WTC11 (cell line): ENCODE measurements around the gene C18orf32. TPM values are rescaled to one million over a fixed set of nuclear protein-coding genes. Genes with fewer than 3 reads are reported as not detected.
A peak's percentile ranks its signal among the peaks of the same experiment; 100 is the strongest.

Experiments
- ATAC-seq: fragments of 200-7000 bp; cut with Tn5 transposase; 2 replicates; pipeline ENCODE4 v1.10.0; 2021; ENCODE audit warnings: mild to moderate bottlenecking, moderate library complexity
- CTCF ChIA-PET: fragments of 300-600 bp; sonication (Branson Sonifier 250); formaldehyde crosslinking; loops from one replicate; lab custom pipeline; 2021; ENCODE audit warnings: antibody characterized with exemption; lab: Charles Lee
- POLR2A ChIA-PET: fragments of 350-600 bp; sonication (Branson Sonifier 250); formaldehyde crosslinking; loops from one replicate; lab custom pipeline; 2021; ENCODE audit warnings: antibody characterized with exemption; lab: Charles Lee
- DNase-seq: peaks from one replicate; pipeline ENCODE4 v3.0.0; 2021; ENCODE audit warnings: low spot score
- H3K27ac Mint-ChIP-seq: 2 replicates; pipeline ENCODE4 v1.8.0; 2021; ENCODE audit warnings: mixed read lengths
- H3K27me3 Mint-ChIP-seq: 2 replicates; pipeline ENCODE4 v1.8.0; 2021; ENCODE audit warnings: low read depth, mild to moderate bottlenecking, moderate library complexity, mixed read lengths
- H3K36me3 Mint-ChIP-seq: 2 replicates; pipeline ENCODE4 v1.8.0; 2021; ENCODE audit warnings: mixed read lengths
- H3K4me1 Mint-ChIP-seq: 2 replicates; pipeline ENCODE4 v1.8.0; 2022; ENCODE audit warnings: mixed read lengths
- H3K4me3 Mint-ChIP-seq: 2 replicates; pipeline ENCODE4 v1.8.0; 2021; ENCODE audit warnings: mild to moderate bottlenecking, moderate library complexity, mixed read lengths
- H3K9me3 Mint-ChIP-seq: 2 replicates; pipeline ENCODE4 v1.8.0; 2021; ENCODE audit warnings: mixed read lengths
- ATF6 ChIP-seq: sonication (generic); formaldehyde crosslinking; IDR thresholded peaks from 2 replicates; pipeline ENCODE4 v1.8.1; 2023; ENCODE audit warnings: mild to moderate bottlenecking, missing genetic modification reagents
- CREM ChIP-seq: sonication (generic); formaldehyde crosslinking; IDR thresholded peaks from 2 replicates; pipeline ENCODE4 v1.8.1; 2022; ENCODE audit warnings: mild to moderate bottlenecking, missing genetic modification reagents, moderate library complexity
- E2F4 ChIP-seq: sonication (generic); formaldehyde crosslinking; IDR thresholded peaks from 2 replicates; pipeline ENCODE4 v1.8.1; 2022; ENCODE audit warnings: low read depth, mild to moderate bottlenecking, moderate library complexity, missing genetic modification reagents, borderline replicate concordance
- FOXP1 ChIP-seq: sonication (generic); formaldehyde crosslinking; IDR thresholded peaks from 2 replicates; pipeline ENCODE4 v1.8.0; 2022; ENCODE audit warnings: missing genetic modification reagents, mild to moderate bottlenecking, moderate library complexity, borderline replicate concordance
- GRHL2 ChIP-seq: fragments of 250-450 bp; sonication (Bioruptor Pico); IDR thresholded peaks from 2 replicates; pipeline ENCODE4 v1.8.0; 2022; ENCODE audit warnings: mild to moderate bottlenecking, moderate library complexity; ENCODE audit not compliant: insufficient replicate concordance, severe bottlenecking
- JUN ChIP-seq: sonication (generic); formaldehyde crosslinking; IDR thresholded peaks from 2 replicates; pipeline ENCODE4 v1.8.0; 2023; ENCODE audit warnings: mild to moderate bottlenecking, missing genetic modification reagents
- MXD4 ChIP-seq: fragments of 250-450 bp; sonication (Bioruptor Pico); IDR thresholded peaks from 2 replicates; pipeline ENCODE4 v1.8.0; 2021; ENCODE audit warnings: mild to moderate bottlenecking, moderate library complexity, borderline replicate concordance
- OVOL2 ChIP-seq: fragments of 250-450 bp; sonication (Bioruptor Pico); IDR thresholded peaks from 2 replicates; pipeline ENCODE4 v1.9.0; 2021; ENCODE audit warnings: mild to moderate bottlenecking, borderline replicate concordance
- SMAD3 ChIP-seq: sonication (generic); formaldehyde crosslinking; IDR thresholded peaks from 2 replicates; pipeline ENCODE4 v1.8.0; 2022; ENCODE audit warnings: missing genetic modification reagents, mild to moderate bottlenecking, borderline replicate concordance
- SP1 ChIP-seq: sonication (generic); formaldehyde crosslinking; conservative IDR thresholded peaks from 2 replicates; pipeline ENCODE4 v1.8.1; 2022; ENCODE audit warnings: missing genetic modification reagents
- STAT6 ChIP-seq: sonication (generic); formaldehyde crosslinking; conservative IDR thresholded peaks from 2 replicates; pipeline ENCODE4 v1.8.1; 2023; ENCODE audit warnings: mild to moderate bottlenecking, low read depth, missing genetic modification reagents, moderate library complexity
- TP53 ChIP-seq: sonication (generic); formaldehyde crosslinking; IDR thresholded peaks from 2 replicates; pipeline ENCODE4 v1.8.1; 2023; ENCODE audit warnings: mild to moderate bottlenecking, missing genetic modification reagents
- ZBTB21 ChIP-seq: sonication (generic); formaldehyde crosslinking; IDR thresholded peaks from 2 replicates; pipeline ENCODE4 v1.8.1; 2023; ENCODE audit warnings: mild to moderate bottlenecking, missing genetic modification reagents, borderline replicate concordance
- ZNF219 ChIP-seq: sonication (generic); formaldehyde crosslinking; IDR thresholded peaks from 2 replicates; pipeline ENCODE4 v1.8.0; 2023; ENCODE audit warnings: missing genetic modification reagents, mild to moderate bottlenecking, borderline replicate concordance
- ZNF232 ChIP-seq: sonication (generic); formaldehyde crosslinking; IDR thresholded peaks from 2 replicates; pipeline ENCODE4 v1.8.0; 2022; ENCODE audit warnings: mild to moderate bottlenecking, missing genetic modification reagents
- ZNF512 ChIP-seq: sonication (generic); formaldehyde crosslinking; IDR thresholded peaks from 2 replicates; pipeline ENCODE4 v1.8.1; 2022; ENCODE audit warnings: missing genetic modification reagents, borderline replicate concordance
- ZNF671 ChIP-seq: fragments of 250-450 bp; sonication (Bioruptor Pico); IDR thresholded peaks from 2 replicates; pipeline ENCODE4 v1.8.0; 2021; ENCODE audit warnings: mild to moderate bottlenecking
- total RNA-seq: library from RNA; stranded (reverse); gene quantifications from 3 replicates; pipeline ENCODE4 v1.2.3, GENCODE V29; 2021

Gene C18orf32
- total RNA-seq, 1 experiment from 2014 or later, result 32.1 TPM

GRCh38 chr18:49495076-49495475, 8.0 kb upstream of the C18orf32 start (continued):
- TF ChIP-seq STAT6 (CRISPR knock-in tag) (no peak), ZNF512 (CRISPR knock-in tag) (no peak), ZNF219 (CRISPR knock-in tag) (no peak), ATF6 (CRISPR knock-in tag) (no peak), OVOL2 (CRISPR knock-in tag) (no peak)

- H3K27ac Mint-ChIP-seq, result no peak overlapping the region
- POLR2A ChIA-PET, result no interaction called here
- H3K9me3 Mint-ChIP-seq, result no peaks in the 10 kb centered on the region
- CTCF ChIA-PET, result interaction anchor here (1.9 kb wide), 1 partner anchor 16 kb away, joined by 10 read pairs; no protein-coding TSS in a partner anchor
- no peaks in the 10 kb centered on the region for H3K27me3 Mint-ChIP-seq
- peaks cover 26% of the 10 kb centered on the region for H3K36me3 Mint-ChIP-seq
- ATAC-seq, result no peak
- no peak overlapping the region for H3K4me3 Mint-ChIP-seq
- peaks cover 63% of the 10 kb centered on the region for H3K4me1 Mint-ChIP-seq
- TF ChIP-seq SMAD3 (no peak), SP1 (CRISPR knock-in tag) (no peak), ZNF671 (no peak), FOXP1 (no peak), JUN (CRISPR knock-in tag) (no peak)
- TF ChIP-seq, all 79 proteins: peak for 0
- DNase-seq, result no peak
These were observed 7.6 kb upstream of the C18orf32 start for GRCh38 chr18:49494660-49495059.

- CTCF ChIA-PET, result interaction anchor here (1.4 kb wide), 1 partner anchor 366 kb away, joined by 6 read pairs; no protein-coding TSS in a partner anchor
- Mint-ChIP-seq H3K4me3 (peak overlapping the region; percentile 99), H3K36me3 (peaks cover 45% of the 10 kb centered on the region), H3K27ac (peak overlapping the region; percentile 34), H3K4me1 (peaks cover 62% of the 10 kb centered on the region), H3K27me3 (no peaks in the 10 kb centered on the region), H3K9me3 (no peaks in the 10 kb centered on the region)
- no peak for TF ChIP-seq MXD4 (CRISPR knock-in tag)
- TF ChIP-seq CREM, result no peak
- TF ChIP-seq TP53 (CRISPR knock-in tag), result no peak
- TF ChIP-seq E2F4 (CRISPR knock-in tag), result no peak
- TF ChIP-seq JUN (CRISPR knock-in tag), result no peak
- TF ChIP-seq ZNF232 (CRISPR knock-in tag), result no peak
- TF ChIP-seq ZBTB21 (CRISPR knock-in tag), result no peak
- no peak for TF ChIP-seq GRHL2 (CRISPR knock-in tag)
- ATAC-seq (no peak), DNase-seq (no peak)
- POLR2A ChIA-PET, result no interaction called here
These were observed 5.6 kb upstream of the C18orf32 start for GRCh38 chr18:49492694-49493033.
